Chondrocyte (in vitro differentiated cells): ENCODE data around the gene PLK2. TPM values are rescaled to one million over a fixed set of nuclear protein-coding genes. Genes with fewer than 3 reads are reported as not detected.
A peak's percentile ranks its signal among the peaks of the same experiment; 100 is the strongest.

Experiments used
- DNase-seq: peaks from one replicate; pipeline ENCODE4 v3.0.0; 2021; ENCODE audit warnings: mixed read lengths, low spot score
- H3K27ac Mint-ChIP-seq: one replicate; pipeline ENCODE4 v1.8.0; 2021; ENCODE audit warnings: mild to moderate bottlenecking, moderate library complexity, mixed read lengths; ENCODE audit not compliant: unreplicated experiment
- H3K27me3 Mint-ChIP-seq: 2 replicates; pipeline ENCODE4 v1.8.0; 2021; ENCODE audit warnings: low read depth, mixed read lengths
- H3K36me3 Mint-ChIP-seq: 2 replicates; pipeline ENCODE4 v1.8.0; 2021; ENCODE audit warnings: low read depth, mixed read lengths
- H3K4me1 Mint-ChIP-seq: 2 replicates; pipeline ENCODE4 v1.8.0; 2021; ENCODE audit warnings: low read depth, mild to moderate bottlenecking, mixed read lengths
- H3K4me3 Mint-ChIP-seq: one replicate; pipeline ENCODE4 v1.8.0; 2021; ENCODE audit warnings: mild to moderate bottlenecking, moderate library complexity, mixed read lengths; ENCODE audit not compliant: unreplicated experiment
- H3K9me3 Mint-ChIP-seq: 2 replicates; pipeline ENCODE4 v1.8.0; 2021; ENCODE audit warnings: low read depth, mixed read lengths
- total RNA-seq: library from RNA; stranded (reverse); gene quantifications from 3 replicates; pipeline ENCODE4 v1.2.1, GENCODE V29; 2021
- TF ChIP-seq, protein P1 (sequence below): fragments of 200-600 bp; sonication (generic); IDR thresholded peaks from 2 replicates; pipeline ENCODE4 v1.5.0; 2021; ENCODE audit warnings: antibody characterized with exemption, mild to moderate bottlenecking, moderate library complexity

PLK2 gene
- total RNA-seq, 1 donor from 2014 or later, result 46.8 TPM

DNA sequence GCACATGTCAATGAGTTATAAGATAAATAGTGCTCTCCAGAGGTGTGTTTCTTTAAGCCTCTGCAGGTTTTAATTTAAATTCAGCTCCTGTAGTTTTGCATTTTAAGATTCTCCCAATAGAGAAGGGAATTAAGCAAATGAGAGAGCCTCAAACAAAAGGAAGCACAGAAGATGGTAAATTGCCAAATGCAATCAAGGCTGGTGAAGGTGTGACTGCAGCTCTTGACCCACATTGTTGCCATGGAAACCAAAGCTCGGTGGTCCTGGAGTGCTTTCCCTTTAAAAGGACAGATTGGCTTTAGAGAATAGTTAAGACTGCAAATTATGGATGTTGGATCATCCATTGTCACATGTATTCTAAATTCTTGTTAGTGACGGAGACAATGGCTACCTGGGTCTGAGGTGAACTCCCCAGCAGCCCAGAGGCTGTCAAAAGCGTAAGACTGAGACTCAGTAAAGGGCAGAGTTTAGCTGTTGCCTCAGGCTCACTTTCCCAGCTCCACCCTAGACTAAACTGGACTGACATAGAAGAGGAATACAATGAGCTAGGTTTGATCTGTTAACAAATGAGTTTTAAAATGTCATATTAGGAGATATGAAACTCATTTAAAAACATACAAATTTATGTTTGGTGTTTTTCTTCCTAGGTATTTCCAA lies 43.6 kb upstream of the PLK2 start:
- Mint-ChIP-seq H3K9me3 (no peaks in the 10 kb centered on the region), H3K27me3 (peaks cover 6% of the 10 kb centered on the region), H3K4me3 (no peak overlapping the region), H3K36me3 (no peaks in the 10 kb centered on the region), H3K27ac (no peak overlapping the region), H3K4me1 (peaks cover 7% of the 10 kb centered on the region)
- DNase-seq, result no peak
- TF ChIP-seq, protein P1, sequence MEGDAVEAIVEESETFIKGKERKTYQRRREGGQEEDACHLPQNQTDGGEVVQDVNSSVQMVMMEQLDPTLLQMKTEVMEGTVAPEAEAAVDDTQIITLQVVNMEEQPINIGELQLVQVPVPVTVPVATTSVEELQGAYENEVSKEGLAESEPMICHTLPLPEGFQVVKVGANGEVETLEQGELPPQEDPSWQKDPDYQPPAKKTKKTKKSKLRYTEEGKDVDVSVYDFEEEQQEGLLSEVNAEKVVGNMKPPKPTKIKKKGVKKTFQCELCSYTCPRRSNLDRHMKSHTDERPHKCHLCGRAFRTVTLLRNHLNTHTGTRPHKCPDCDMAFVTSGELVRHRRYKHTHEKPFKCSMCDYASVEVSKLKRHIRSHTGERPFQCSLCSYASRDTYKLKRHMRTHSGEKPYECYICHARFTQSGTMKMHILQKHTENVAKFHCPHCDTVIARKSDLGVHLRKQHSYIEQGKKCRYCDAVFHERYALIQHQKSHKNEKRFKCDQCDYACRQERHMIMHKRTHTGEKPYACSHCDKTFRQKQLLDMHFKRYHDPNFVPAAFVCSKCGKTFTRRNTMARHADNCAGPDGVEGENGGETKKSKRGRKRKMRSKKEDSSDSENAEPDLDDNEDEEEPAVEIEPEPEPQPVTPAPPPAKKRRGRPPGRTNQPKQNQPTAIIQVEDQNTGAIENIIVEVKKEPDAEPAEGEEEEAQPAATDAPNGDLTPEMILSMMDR, result no peak

DNA sequence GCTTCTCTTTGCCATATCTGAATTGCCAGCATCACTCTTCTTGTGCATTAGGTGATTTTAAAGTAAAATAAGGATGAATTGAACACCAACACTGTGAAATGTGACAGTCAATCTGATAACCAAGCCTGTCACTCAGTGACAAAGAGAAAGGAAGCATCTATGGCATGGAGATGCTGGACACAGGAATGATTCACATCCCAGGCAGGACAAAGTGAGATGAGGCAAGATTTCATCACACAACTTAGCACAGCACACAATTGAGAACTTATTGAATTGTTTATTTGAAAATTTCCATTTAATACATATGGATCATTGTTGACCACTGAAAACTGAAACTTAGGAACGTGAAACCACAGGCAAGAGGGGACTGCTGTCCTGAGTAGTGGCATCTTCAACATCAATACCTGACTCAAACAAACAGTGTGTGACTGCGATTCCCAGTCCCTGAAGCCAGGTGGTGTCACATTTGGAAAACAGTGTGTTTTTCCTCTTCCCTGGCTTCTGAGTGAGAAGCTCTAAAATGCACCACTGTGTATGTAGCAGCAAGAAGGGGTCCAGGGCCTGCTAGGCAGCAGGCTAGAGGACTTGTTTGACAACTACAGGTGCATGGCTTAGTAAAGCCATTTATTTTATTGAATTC lies 42.0 kb upstream of the PLK2 start:
- H3K27me3 Mint-ChIP-seq, result peaks cover 8% of the 10 kb centered on the region
- no peak overlapping the region for H3K4me3 Mint-ChIP-seq
- TF ChIP-seq, protein P1, result peak; percentile 17
- H3K36me3 Mint-ChIP-seq, result no peaks in the 10 kb centered on the region
- DNase-seq, result no peak
- H3K9me3 Mint-ChIP-seq, result no peaks in the 10 kb centered on the region
- H3K4me1 Mint-ChIP-seq, result peaks cover 7% of the 10 kb centered on the region
- H3K27ac Mint-ChIP-seq, result no peak overlapping the region

DNA sequence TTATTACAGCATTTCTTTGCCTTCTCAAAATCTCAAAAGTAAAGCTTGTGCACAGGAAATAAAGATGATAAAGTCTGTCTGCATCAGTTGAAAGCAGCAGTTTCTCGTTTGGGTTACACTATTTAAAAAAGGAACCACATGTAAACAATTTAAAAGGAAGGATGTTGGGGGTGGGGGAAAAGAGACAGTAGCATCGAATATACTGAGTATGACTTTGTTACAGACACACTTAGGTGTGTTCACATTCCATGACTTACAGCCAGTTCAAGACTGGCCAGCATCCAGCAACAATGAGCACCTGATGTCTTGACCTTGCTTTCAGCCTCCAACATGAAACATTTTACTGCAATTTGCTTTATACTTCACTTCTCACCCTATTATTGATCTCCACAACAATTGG lies 40.1 kb upstream of the PLK2 start:
- Mint-ChIP-seq H3K27me3 (peaks cover 14% of the 10 kb centered on the region), H3K4me1 (peaks cover 7% of the 10 kb centered on the region), H3K4me3 (no peak overlapping the region), H3K36me3 (no peaks in the 10 kb centered on the region), H3K9me3 (no peaks in the 10 kb centered on the region), H3K27ac (no peak overlapping the region)
- no peak for DNase-seq
- TF ChIP-seq, protein P1, result no peak

DNA sequence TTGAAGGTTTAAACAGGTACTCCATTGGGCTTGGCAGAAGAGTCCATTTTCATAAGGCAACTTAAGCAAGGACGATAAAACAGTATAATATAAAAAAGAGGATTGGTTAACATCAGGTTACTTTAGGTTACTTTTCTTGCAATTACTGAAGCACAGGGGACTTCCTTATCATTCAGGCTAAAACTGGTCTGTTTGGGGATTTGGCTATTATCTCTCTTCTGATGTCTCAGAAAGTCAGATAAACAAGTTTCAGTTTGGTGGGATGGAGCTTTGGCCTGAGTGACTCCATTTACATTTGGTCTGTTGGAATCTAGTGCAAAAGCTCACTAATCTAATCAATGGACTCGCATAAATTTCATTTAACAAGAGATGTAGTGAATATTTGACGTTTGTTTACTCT lies 39.3 kb upstream of the PLK2 start:
- H3K36me3 Mint-ChIP-seq, result no peaks in the 10 kb centered on the region
- DNase-seq, result no peak
- no peak overlapping the region for H3K27ac Mint-ChIP-seq
- H3K4me3 Mint-ChIP-seq, result no peak overlapping the region
- peaks cover 3% of the 10 kb centered on the region for H3K4me1 Mint-ChIP-seq
- no peaks in the 10 kb centered on the region for H3K9me3 Mint-ChIP-seq
- peaks cover 12% of the 10 kb centered on the region for H3K27me3 Mint-ChIP-seq
- TF ChIP-seq, protein P1, result no peak

DNA sequence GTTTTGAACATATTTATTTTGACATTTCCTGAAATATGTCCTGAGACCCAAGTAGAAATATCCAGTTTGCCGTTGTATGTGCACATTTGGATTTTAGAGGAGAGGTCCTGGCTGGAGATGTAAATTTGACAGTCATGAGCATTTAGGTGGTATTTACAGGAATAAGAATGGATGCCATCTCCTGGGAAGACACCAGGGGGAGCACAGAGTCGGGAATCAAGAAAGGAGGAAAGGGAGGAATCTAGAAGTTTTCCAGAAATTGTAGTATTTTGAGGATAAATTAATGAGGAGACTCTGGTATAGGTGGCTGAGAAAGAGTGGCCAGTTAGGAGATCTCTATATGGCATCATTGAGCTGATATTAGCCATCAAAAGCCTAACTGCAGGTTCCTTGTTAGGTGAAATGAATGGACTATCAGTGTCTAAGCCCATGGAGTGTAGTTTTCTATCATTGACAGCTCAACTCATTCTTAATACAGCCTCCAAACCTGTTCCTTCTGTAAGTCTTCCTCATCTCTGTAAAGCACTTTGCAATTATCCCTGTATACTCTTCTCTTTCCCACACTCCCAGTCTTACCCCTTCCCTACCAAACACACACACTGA lies 38.6 kb upstream of the PLK2 start:
- H3K27ac Mint-ChIP-seq, result no peak overlapping the region
- TF ChIP-seq, protein P1, result peak; percentile 86
- H3K4me1 Mint-ChIP-seq, result no peaks in the 10 kb centered on the region
- DNase-seq, result no peak
- no peaks in the 10 kb centered on the region for H3K36me3 Mint-ChIP-seq
- H3K9me3 Mint-ChIP-seq, result no peaks in the 10 kb centered on the region
- no peak overlapping the region for H3K4me3 Mint-ChIP-seq
- peaks cover 15% of the 10 kb centered on the region for H3K27me3 Mint-ChIP-seq
